ENCODE results near the gene SYT10. TPM values are rescaled to one million over a fixed set of nuclear protein-coding genes. Genes with fewer than 3 reads are reported as not detected.

SYT10 gene
- total and polyA plus RNA-seq, 2 donors (not counting 1 experiment from before 2014, with no cell fraction given), result not detected

GRCh38 chr12:33472299-33472698, 32.7 kb upstream of the SYT10 start:
- ChIA-PET POLR2A (no interaction called here), CTCF (no interaction called here)
- no peak overlapping the region for H3K27ac Mint-ChIP-seq
- Histone ChIP-seq H3K9me3 (ENCODE audit: control extremely low read depth in 1 of 3, control insufficient read depth in 2 of 3, insufficient read depth in 1 of 3, low read length in 2 of 3) (no peaks in the 10 kb centered on the region), H3K4me1 (ENCODE audit: control insufficient read depth in 2 of 2, insufficient read depth in 2 of 2, low read length in 2 of 2) (no peaks in the 10 kb centered on the region), H2AFZ (ENCODE audit: insufficient read depth, low read depth, low read length, poor library complexity, severe bottlenecking) (no peak overlapping the region), H3K36me3 (replicated peaks in 1 of 2; ENCODE audit: control extremely low read depth in 1 of 2, control insufficient read depth in 1 of 2, extremely low read depth in 1 of 2, insufficient read depth in 2 of 2, low read length in 1 of 2) (no peaks in the 10 kb centered on the region), H4K20me1 (ENCODE audit: control insufficient read depth, insufficient read depth, low read length, poor library complexity, severe bottlenecking) (no peaks in the 10 kb centered on the region), H3K27ac (ENCODE audit: low read length in 2 of 2) (no peak overlapping the region), H3K79me2 (ENCODE audit: control insufficient read depth, insufficient read depth, low read length) (no peaks in the 10 kb centered on the region), H3K4me3 (ENCODE audit: control extremely low read depth in 1 of 5, extremely low read depth in 1 of 5, insufficient read depth in 1 of 5, low read depth in 2 of 5, low read length in 4 of 5) (no peak overlapping the region), H3K4me2 (replicated peaks; ENCODE audit: low read depth, low read length, poor library complexity, severe bottlenecking) (no peak overlapping the region), H3K9ac (ENCODE audit: low read length) (no peak overlapping the region), H3K27me3 (replicated peaks in 1 of 4; ENCODE audit: control extremely low read depth in 1 of 4, control insufficient read depth in 3 of 4, insufficient read depth in 4 of 4, low read length in 3 of 4) (no peaks in the 10 kb centered on the region)
- DNase-seq (no peak), ATAC-seq (ENCODE audit: low read depth) (no peak)
- WGBS (ENCODE audit: insufficient coverage), result 50% methylated on average over 1 of the region's 1 CpG
- H3K9me3 Mint-ChIP-seq (ENCODE audit: insufficient read depth), result no peaks in the 10 kb centered on the region
- intact Hi-C loops (cut with micrococcal nuclease), result no loop called here
- no peaks in the 10 kb centered on the region for H3K4me1 Mint-ChIP-seq
- H3K4me3 Mint-ChIP-seq, result no peak overlapping the region
- TF ChIP-seq EZH2 (IDR thresholded peaks at IDR 0.05; ENCODE audit: borderline replicate concordance, insufficient read depth, low read depth, low read length, poor library complexity, severe bottlenecking) (no peak), CTCF (IDR thresholded peaks at IDR 0.05) (no peak)
- no peaks in the 10 kb centered on the region for H3K27me3 Mint-ChIP-seq

GRCh38 chr12:33455096-33455495, 15.5 kb upstream of the SYT10 start:
- 100% methylated on average over 1 of the region's 1 CpG for WGBS (ENCODE audit: insufficient coverage)
- CTCF ChIA-PET, result no interaction called here

More at GRCh38 chr12:33455096-33455495, 15.5 kb upstream of the SYT10 start:
- Histone ChIP-seq H2AFZ (ENCODE audit: insufficient read depth, low read depth, low read length, poor library complexity, severe bottlenecking) (no peak overlapping the region), H3K27ac (ENCODE audit: low read length in 2 of 2) (no peak overlapping the region), H3K4me2 (replicated peaks; ENCODE audit: low read depth, low read length, poor library complexity, severe bottlenecking) (no peak overlapping the region), H4K20me1 (ENCODE audit: control insufficient read depth, insufficient read depth, low read length, poor library complexity, severe bottlenecking) (no peaks in the 10 kb centered on the region), H3K9ac (ENCODE audit: low read length) (no peak overlapping the region), H3K27me3 (replicated peaks in 1 of 4; ENCODE audit: control extremely low read depth in 1 of 4, control insufficient read depth in 3 of 4, insufficient read depth in 4 of 4, low read length in 3 of 4) (no peaks in the 10 kb centered on the region), H3K36me3 (replicated peaks in 1 of 2; ENCODE audit: control extremely low read depth in 1 of 2, control insufficient read depth in 1 of 2, extremely low read depth in 1 of 2, insufficient read depth in 2 of 2, low read length in 1 of 2) (no peaks in the 10 kb centered on the region), H3K79me2 (ENCODE audit: control insufficient read depth, insufficient read depth, low read length) (no peaks in the 10 kb centered on the region), H3K4me1 (ENCODE audit: control insufficient read depth in 2 of 2, insufficient read depth in 2 of 2, low read length in 2 of 2) (no peaks in the 10 kb centered on the region), H3K9me3 (ENCODE audit: control extremely low read depth in 1 of 3, control insufficient read depth in 2 of 3, insufficient read depth in 1 of 3, low read length in 2 of 3) (peaks cover 0 to 4% (median 0%) of the 10 kb centered on the region in 3 donors), H3K4me3 (ENCODE audit: control extremely low read depth in 1 of 5, extremely low read depth in 1 of 5, insufficient read depth in 1 of 5, low read depth in 2 of 5, low read length in 4 of 5) (no peak overlapping the region)
- intact Hi-C loops (cut with micrococcal nuclease), result no loop called here
- TF ChIP-seq CTCF (IDR thresholded peaks at IDR 0.05) (no peak), EZH2 (IDR thresholded peaks at IDR 0.05; ENCODE audit: borderline replicate concordance, insufficient read depth, low read depth, low read length, poor library complexity, severe bottlenecking) (no peak)
- POLR2A ChIA-PET, result no interaction called here
- ATAC-seq (ENCODE audit: low read depth), result no peak
- H3K27me3 Mint-ChIP-seq, result no peaks in the 10 kb centered on the region
- no peaks in the 10 kb centered on the region for H3K4me1 Mint-ChIP-seq
- peaks cover 1% of the 10 kb centered on the region for H3K9me3 Mint-ChIP-seq (ENCODE audit: insufficient read depth)
- H3K4me3 Mint-ChIP-seq, result no peak overlapping the region
- DNase-seq, result no peak
- no peak overlapping the region for H3K27ac Mint-ChIP-seq

All from B cell (primary cell).